Measurements from ENCODE around the gene PARD6B.

The PARD6B gene

GRCh38 chr20:50772420-50773185 is 41.2 kb downstream of the PARD6B start:
- H3K9me3 ChIP-seq (ENCODE audit: insufficient read depth, low read depth, low read length), result no peaks in the 10 kb centered on the region
- H3K4me2 ChIP-seq (ENCODE audit: low read depth, low read length, poor library complexity, severe bottlenecking), result no peak overlapping the region
- no peak overlapping the region for H3K4me3 ChIP-seq (ENCODE audit: low read length, poor library complexity, severe bottlenecking)
- no peaks in the 10 kb centered on the region for H3K9me2 ChIP-seq (replicated peaks; ENCODE audit: low read depth, low read length)
- H3F3A ChIP-seq (ENCODE audit: low read depth), result no peaks in the 10 kb centered on the region
- no peaks in the 10 kb centered on the region for H3K79me2 ChIP-seq (ENCODE audit: insufficient read depth, low read length)
- H3K9ac ChIP-seq (ENCODE audit: low read depth, low read length, poor library complexity, severe bottlenecking), result no peak overlapping the region
- H3K4me1 ChIP-seq (ENCODE audit: insufficient read depth, low read length, poor library complexity, severe bottlenecking), result no peaks in the 10 kb centered on the region
- TF ChIP-seq CTCF (conservative IDR thresholded peaks at IDR 0.05; ENCODE audit: low read length), result no peak
- TF ChIP-seq EZH2phosphoT487 (IDR thresholded peaks at IDR 0.05; ENCODE audit: borderline replicate concordance), result no peak
- H3K36me3 ChIP-seq (ENCODE audit: insufficient read depth, low read length), result no peaks in the 10 kb centered on the region
- no peak overlapping the region for H2AFZ ChIP-seq (ENCODE audit: low read length)
- no peaks in the 10 kb centered on the region for H4K20me1 ChIP-seq (ENCODE audit: insufficient read depth, low read length, poor library complexity, severe bottlenecking)
- no peaks in the 10 kb centered on the region for H3K27me3 ChIP-seq (ENCODE audit: insufficient read depth, low read length, poor library complexity, severe bottlenecking)

GRCh38 chr20:50774515-50774914 is 43.1 kb downstream of the PARD6B start:
- no peaks in the 10 kb centered on the region for H3K27me3 ChIP-seq (ENCODE audit: insufficient read depth, low read length, poor library complexity, severe bottlenecking)
- H2AFZ ChIP-seq (ENCODE audit: low read length), result no peak overlapping the region

GRCh38 chr20:50776122-50776817 is 44.9 kb downstream of the PARD6B start:
- H2AFZ ChIP-seq (ENCODE audit: low read length), result no peak overlapping the region

More at GRCh38 chr20:50774515-50774914, 43.1 kb downstream of the PARD6B start:
- H4K20me1 ChIP-seq (ENCODE audit: insufficient read depth, low read length, poor library complexity, severe bottlenecking), result no peaks in the 10 kb centered on the region
- no peaks in the 10 kb centered on the region for H3K9me3 ChIP-seq (ENCODE audit: insufficient read depth, low read depth, low read length)
- no peak overlapping the region for H3K4me3 ChIP-seq (ENCODE audit: low read length, poor library complexity, severe bottlenecking)
- TF ChIP-seq EZH2phosphoT487 (IDR thresholded peaks at IDR 0.05; ENCODE audit: borderline replicate concordance) (no peak), CTCF (conservative IDR thresholded peaks at IDR 0.05; ENCODE audit: low read length) (no peak)
- no peak overlapping the region for H3K9ac ChIP-seq (ENCODE audit: low read depth, low read length, poor library complexity, severe bottlenecking)
- no peaks in the 10 kb centered on the region for H3K4me1 ChIP-seq (ENCODE audit: insufficient read depth, low read length, poor library complexity, severe bottlenecking)
- H3K9me2 ChIP-seq (replicated peaks; ENCODE audit: low read depth, low read length), result no peaks in the 10 kb centered on the region
- no peaks in the 10 kb centered on the region for H3K36me3 ChIP-seq (ENCODE audit: insufficient read depth, low read length)
- H3K79me2 ChIP-seq (ENCODE audit: insufficient read depth, low read length), result no peaks in the 10 kb centered on the region
- H3F3A ChIP-seq (ENCODE audit: low read depth), result no peaks in the 10 kb centered on the region
- H3K4me2 ChIP-seq (ENCODE audit: low read depth, low read length, poor library complexity, severe bottlenecking), result no peak overlapping the region

More at GRCh38 chr20:50776122-50776817, 44.9 kb downstream of the PARD6B start:
- TF ChIP-seq CTCF (conservative IDR thresholded peaks at IDR 0.05; ENCODE audit: low read length) (no peak), EZH2phosphoT487 (IDR thresholded peaks at IDR 0.05; ENCODE audit: borderline replicate concordance) (no peak)
- H3F3A ChIP-seq (ENCODE audit: low read depth), result no peaks in the 10 kb centered on the region
- H3K4me3 ChIP-seq (ENCODE audit: low read length, poor library complexity, severe bottlenecking), result no peak overlapping the region
- no peaks in the 10 kb centered on the region for H3K27me3 ChIP-seq (ENCODE audit: insufficient read depth, low read length, poor library complexity, severe bottlenecking)
- no peaks in the 10 kb centered on the region for H3K36me3 ChIP-seq (ENCODE audit: insufficient read depth, low read length)
- no peaks in the 10 kb centered on the region for H3K4me1 ChIP-seq (ENCODE audit: insufficient read depth, low read length, poor library complexity, severe bottlenecking)
- H3K9ac ChIP-seq (ENCODE audit: low read depth, low read length, poor library complexity, severe bottlenecking), result no peak overlapping the region
- no peaks in the 10 kb centered on the region for H3K9me3 ChIP-seq (ENCODE audit: insufficient read depth, low read depth, low read length)
- no peaks in the 10 kb centered on the region for H4K20me1 ChIP-seq (ENCODE audit: insufficient read depth, low read length, poor library complexity, severe bottlenecking)
- H3K4me2 ChIP-seq (ENCODE audit: low read depth, low read length, poor library complexity, severe bottlenecking), result no peak overlapping the region
- H3K79me2 ChIP-seq (ENCODE audit: insufficient read depth, low read length), result no peaks in the 10 kb centered on the region
- no peaks in the 10 kb centered on the region for H3K9me2 ChIP-seq (replicated peaks; ENCODE audit: low read depth, low read length)

All from Loucy (cell line).